ENCODE results near the gene STRAP. TPM values are rescaled to one million over a fixed set of nuclear protein-coding genes. Genes with fewer than 3 reads are reported as not detected.
"Not testable (repeated sequence)": the region's sequence is repeated elsewhere in the genome, so short reads cannot be mapped to it uniquely, and the experiment has no call there.

The STRAP gene
- total RNA-seq, 4 donors from 2014 or later = 84.9 to 100 (median 93.3) TPM

- Histone ChIP-seq H3K9me3 (no peaks in the 10 kb centered on the region), H3K27me3 (no peaks in the 10 kb centered on the region), H3K4me3 (replicated peaks in 1 of 3) (no peak overlapping the region), H3K36me3 (no peaks in the 10 kb centered on the region), H3K4me1 (peaks cover 0 to 7% of the 10 kb centered on the region in 2 donors), H3K27ac (no peak overlapping the region)
- intact Hi-C loops (cut with DNase I) = no loop called here
- no peak for TF ChIP-seq POLR2A (IDR thresholded peaks at IDR 0.05)
- TF ChIP-seq CTCF (IDR thresholded peaks at IDR 0.05) = no peak
- DNase-seq = no peak
- WGBS, 2 donors = 74 to 75% methylated on average over 9 of the region's 9 CpGs
These were observed 18.8 kb upstream of the STRAP start for GRCh38 chr12:15863372-15863771.

- Histone ChIP-seq H3K4me3 (replicated peaks in 1 of 3) (no peak overlapping the region), H3K27ac (no peak overlapping the region), H3K4me1 (peaks cover 0 to 4% of the 10 kb centered on the region in 2 donors), H3K36me3 (no peaks in the 10 kb centered on the region), H3K27me3 (no peaks in the 10 kb centered on the region), H3K9me3 (no peaks in the 10 kb centered on the region)
- no peak for DNase-seq
- intact Hi-C loops (cut with DNase I) = no loop called here
- 81 to 87% methylated on average over 6 of the region's 6 CpGs for WGBS, 2 donors
- TF ChIP-seq POLR2A (IDR thresholded peaks at IDR 0.05) (no peak), CTCF (IDR thresholded peaks at IDR 0.05) (no peak)
These were observed 18.2 kb upstream of the STRAP start for GRCh38 chr12:15863984-15864383.

- H3K4me1 ChIP-seq = no peaks in the 10 kb centered on the region
- H3K4me3 ChIP-seq (replicated peaks in 1 of 3) = no peak overlapping the region
- no peaks in the 10 kb centered on the region for H3K36me3 ChIP-seq
- TF ChIP-seq CTCF (IDR thresholded peaks at IDR 0.05) = no peak
- TF ChIP-seq POLR2A (IDR thresholded peaks at IDR 0.05) = no peak
- no peak overlapping the region for H3K27ac ChIP-seq
- no peaks in the 10 kb centered on the region for H3K9me3 ChIP-seq
- no peak for DNase-seq
- no peaks in the 10 kb centered on the region for H3K27me3 ChIP-seq
- intact Hi-C loops (cut with DNase I) = no loop called here
- 92 to 96% methylated on average over 3 of the region's 3 CpGs for WGBS, 2 donors
These were observed 14.0 kb upstream of the STRAP start for GRCh38 chr12:15868186-15868585.

- TF ChIP-seq POLR2A (IDR thresholded peaks at IDR 0.05) = no peak
- no peak for TF ChIP-seq CTCF (IDR thresholded peaks at IDR 0.05)
- no peaks in the 10 kb centered on the region for H3K4me1 ChIP-seq
- H3K27ac ChIP-seq = no peak overlapping the region
- DNase-seq = no peak
- H3K36me3 ChIP-seq = no peaks in the 10 kb centered on the region
- H3K27me3 ChIP-seq = no peaks in the 10 kb centered on the region
- intact Hi-C loops (cut with DNase I) = no loop called here
- H3K4me3 ChIP-seq (replicated peaks in 1 of 3) = no peak overlapping the region
- H3K9me3 ChIP-seq = no peaks in the 10 kb centered on the region
- WGBS, 2 donors = 87 to 90% methylated on average over 4 of the region's 4 CpGs
These were observed 8.6 kb upstream of the STRAP start for GRCh38 chr12:15873556-15873955.

- DNase-seq; H3K9me3 ChIP-seq; H3K27me3 ChIP-seq; H3K27ac ChIP-seq; H3K4me1 ChIP-seq; intact Hi-C loops (cut with DNase I); H3K36me3 ChIP-seq; H3K4me3 ChIP-seq (replicated peaks in 1 of 3): not testable (repeated sequence)
- 96 to 100% methylated on average over 6 to 13 of the region's 20 CpGs for WGBS, 2 donors
These were observed 7.5 kb upstream of the STRAP start for GRCh38 chr12:15874556-15875145.
